Type B pancreatic cell (in vitro differentiated cells): Measurements from ENCODE around the gene PTRH1. TPM values are rescaled to one million over a fixed set of nuclear protein-coding genes. Genes with fewer than 3 reads are reported as not detected.

Experiments
- DNase-seq: peaks from one replicate; pipeline ENCODE4 v3.0.0; 2021; ENCODE audit warnings: mixed read lengths; ENCODE audit not compliant: unreplicated experiment; ENCODE audit errors: extremely low spot score
- H3K27ac Mint-ChIP-seq: 2 replicates; pipeline ENCODE4 v1.8.0; 2021; ENCODE audit warnings: mild to moderate bottlenecking, mixed read lengths
- H3K27me3 Mint-ChIP-seq: 2 replicates; pipeline ENCODE4 v1.8.0; 2021; ENCODE audit warnings: mixed read lengths
- H3K36me3 Mint-ChIP-seq: 2 replicates; pipeline ENCODE4 v1.8.0; 2021; ENCODE audit warnings: mixed read lengths
- H3K4me1 Mint-ChIP-seq: one replicate; pipeline ENCODE4 v1.8.0; 2021; ENCODE audit warnings: mixed read lengths; ENCODE audit not compliant: unreplicated experiment
- H3K4me3 Mint-ChIP-seq: 2 replicates; pipeline ENCODE4 v1.8.0; 2021; ENCODE audit warnings: mild to moderate bottlenecking, mixed read lengths
- H3K9me3 Mint-ChIP-seq: 2 replicates; pipeline ENCODE4 v1.8.0; 2021; ENCODE audit warnings: mixed read lengths
- CTCF ChIP-seq: fragments of 200-600 bp; sonication (generic); conservative IDR thresholded peaks from 2 replicates; pipeline ENCODE4 v1.5.0; 2021; ENCODE audit warnings: antibody characterized with exemption, mild to moderate bottlenecking
- total RNA-seq: library from RNA; stranded (reverse); gene quantifications from 2 replicates; pipeline ENCODE4 v1.2.1, GENCODE V29; 2021; ENCODE audit warnings: low replicate concordance

PTRH1 gene
- total RNA-seq, 1 donor from 2014 or later, result 13.9 TPM

- Mint-ChIP-seq H3K4me1 (peaks cover 11% of the 10 kb centered on the region), H3K27ac (peak overlapping the region; percentile 94), H3K36me3 (no peaks in the 10 kb centered on the region), H3K9me3 (no peaks in the 10 kb centered on the region), H3K4me3 (peak overlapping the region; percentile 95), H3K27me3 (no peaks in the 10 kb centered on the region)
- TF ChIP-seq CTCF, result no peak
- DNase-seq, result no peak
Observed at GRCh38 chr9:127735530-127736185, 20.2 kb upstream of the PTRH1 start.

GRCh38 chr9:127734747-127735529, 19.5 kb upstream of the PTRH1 start, which contains the start of gene TOR2A:
Gene TOR2A (minus strand): TSS chr9:127735294. CDS start chr9:127735270, 24 bp downstream.
- peak; percentile 98 for TF ChIP-seq CTCF
- peaks cover 11% of the 10 kb centered on the region for H3K4me1 Mint-ChIP-seq
- DNase-seq, result peak; percentile 99

GRCh38 chr9:127734247-127734746, 18.8 kb upstream of the PTRH1 start:
- Mint-ChIP-seq H3K9me3 (no peaks in the 10 kb centered on the region), H3K27ac (peak overlapping the region; percentile 64), H3K4me3 (peak overlapping the region; percentile 95), H3K4me1 (peaks cover 11% of the 10 kb centered on the region), H3K27me3 (no peaks in the 10 kb centered on the region), H3K36me3 (no peaks in the 10 kb centered on the region)
- DNase-seq, result peak; percentile 70
- TF ChIP-seq CTCF, result no peak

More at GRCh38 chr9:127734747-127735529, 19.5 kb upstream of the PTRH1 start, which contains the start of gene TOR2A:
- H3K4me3 Mint-ChIP-seq, result peak within 1 kb of the TSS; percentile 95
- H3K9me3 Mint-ChIP-seq, result no peaks in the 10 kb centered on the region
- H3K36me3 Mint-ChIP-seq, result no peaks in the 10 kb centered on the region
- peak within 1 kb of the TSS; percentile 94 for H3K27ac Mint-ChIP-seq
- no peaks in the 10 kb centered on the region for H3K27me3 Mint-ChIP-seq

GRCh38 chr9:127733614-127734013, 18.2 kb upstream of the PTRH1 start:
- Mint-ChIP-seq H3K4me1 (peaks cover 11% of the 10 kb centered on the region), H3K36me3 (no peaks in the 10 kb centered on the region), H3K9me3 (no peaks in the 10 kb centered on the region), H3K27me3 (no peaks in the 10 kb centered on the region), H3K4me3 (peak overlapping the region; percentile 95), H3K27ac (peak overlapping the region; percentile 64)
- TF ChIP-seq CTCF, result no peak
- DNase-seq, result no peak

GRCh38 chr9:127732444-127732843, 17.0 kb upstream of the PTRH1 start:
- no peak for DNase-seq
- Mint-ChIP-seq H3K4me3 (no peak overlapping the region), H3K27me3 (no peaks in the 10 kb centered on the region), H3K4me1 (peaks cover 11% of the 10 kb centered on the region), H3K36me3 (no peaks in the 10 kb centered on the region), H3K9me3 (no peaks in the 10 kb centered on the region), H3K27ac (no peak overlapping the region)
- no peak for TF ChIP-seq CTCF
